ENCODE measurements around the gene CASK.
"Not testable (repeated sequence)": the region's sequence is repeated elsewhere in the genome, so short reads cannot be mapped to it uniquely, and the experiment has no call there.

The CASK gene

DNA sequence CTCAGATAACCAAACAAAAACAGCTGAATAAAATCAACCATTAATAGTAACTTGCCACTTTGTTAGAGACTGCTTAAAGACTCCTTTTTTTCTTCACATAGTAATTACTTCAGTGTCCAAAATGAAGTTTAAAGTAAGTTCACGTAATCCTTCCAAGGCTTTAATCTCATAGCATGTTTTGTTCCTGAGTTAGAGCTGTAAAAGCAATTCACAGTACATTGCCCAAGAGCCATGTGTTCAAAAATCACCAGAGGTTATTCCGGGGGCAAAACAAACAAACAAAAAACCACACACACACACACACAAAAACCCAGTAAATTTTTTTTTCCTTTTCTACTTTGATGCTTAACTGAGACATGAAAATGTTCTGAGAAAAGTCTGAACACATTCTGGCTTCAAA, 193.3 kb downstream of the CASK start:
- DNase-seq (ENCODE audit: low spot score) = no peak

DNA sequence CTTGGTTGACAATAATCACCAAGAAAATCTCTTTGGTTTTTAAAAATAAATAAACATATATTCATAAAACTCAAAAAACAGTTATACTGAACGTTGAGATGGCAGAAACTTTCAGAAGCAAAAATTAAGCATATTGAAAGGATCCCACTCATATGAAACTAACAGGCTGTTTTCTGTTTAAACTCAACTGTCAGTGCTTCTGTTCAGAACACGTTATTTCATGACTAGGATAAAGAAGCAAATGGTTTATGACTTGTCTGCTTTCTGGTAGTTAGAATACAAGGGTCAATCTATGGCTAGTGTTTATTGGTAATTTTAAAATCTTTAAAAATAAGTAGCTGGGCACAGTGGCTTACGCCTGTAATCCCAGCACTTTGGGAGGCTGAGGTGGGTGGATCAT, 195.2 kb downstream of the CASK start:
- no peak for DNase-seq (ENCODE audit: low spot score)

DNA sequence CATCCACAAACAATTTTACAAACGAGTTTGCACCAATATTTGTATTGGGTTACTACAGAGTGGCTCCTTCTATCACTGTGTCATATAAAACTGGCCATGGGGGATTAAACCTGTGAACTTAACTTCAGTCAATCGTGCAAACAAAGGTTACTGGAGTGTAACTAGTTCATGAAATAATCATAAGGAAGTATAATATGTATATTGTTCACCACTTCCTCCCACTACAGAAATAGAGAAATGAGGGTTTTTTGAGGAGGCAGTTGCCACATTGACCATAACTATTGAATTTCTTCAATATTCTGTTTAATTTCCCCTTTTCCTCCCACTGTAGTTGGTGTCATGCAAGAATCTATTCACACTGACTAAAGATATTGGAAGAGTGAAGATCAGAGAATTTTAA, 199.5 kb downstream of the CASK start, which contains the start of gene GPR82:
GPR82 (plus strand) TSS at position 356 of the 400 bp plus-strand sequence. CDS start 2,846 bp downstream, outside the sequence.
- DNase-seq (ENCODE audit: low spot score) = no peak

DNA sequence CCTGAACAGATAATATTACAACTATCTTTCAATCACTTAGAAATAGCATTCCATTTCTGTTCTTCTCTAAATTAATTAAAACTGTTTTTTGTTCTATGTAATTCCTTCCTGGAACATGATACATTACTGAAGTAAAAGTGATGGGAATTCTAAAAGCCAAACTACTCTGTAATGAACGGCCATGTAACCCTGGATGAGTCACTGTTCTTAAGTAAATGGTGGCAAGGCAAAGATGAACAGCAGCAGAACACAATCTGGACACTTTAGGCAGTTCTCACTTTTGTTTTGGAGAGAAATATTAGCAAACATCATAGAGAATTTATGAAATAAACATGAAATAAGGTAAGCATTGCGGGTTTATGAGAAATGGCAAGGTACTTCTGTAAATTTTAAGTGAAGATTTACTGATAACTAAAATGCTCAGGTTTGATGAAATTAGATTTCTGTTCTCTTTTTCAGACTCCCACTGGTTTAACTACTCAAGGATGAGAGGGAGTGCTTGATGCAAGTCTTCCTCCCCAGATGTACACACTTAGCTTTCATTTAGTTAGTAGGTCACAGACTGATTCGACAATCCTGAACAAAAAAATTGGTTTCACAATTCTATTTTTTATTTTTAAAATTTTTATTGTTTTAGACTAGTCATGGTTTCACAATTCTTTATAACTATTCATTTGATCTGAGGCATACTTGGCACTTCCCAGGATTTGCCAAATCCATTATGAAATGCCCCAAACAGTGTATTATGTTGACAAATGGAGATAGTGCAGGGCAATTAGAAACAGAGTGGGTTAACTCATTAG, 200.3 kb downstream of the CASK start:
- DNase-seq (ENCODE audit: low spot score) = no peak

DNA sequence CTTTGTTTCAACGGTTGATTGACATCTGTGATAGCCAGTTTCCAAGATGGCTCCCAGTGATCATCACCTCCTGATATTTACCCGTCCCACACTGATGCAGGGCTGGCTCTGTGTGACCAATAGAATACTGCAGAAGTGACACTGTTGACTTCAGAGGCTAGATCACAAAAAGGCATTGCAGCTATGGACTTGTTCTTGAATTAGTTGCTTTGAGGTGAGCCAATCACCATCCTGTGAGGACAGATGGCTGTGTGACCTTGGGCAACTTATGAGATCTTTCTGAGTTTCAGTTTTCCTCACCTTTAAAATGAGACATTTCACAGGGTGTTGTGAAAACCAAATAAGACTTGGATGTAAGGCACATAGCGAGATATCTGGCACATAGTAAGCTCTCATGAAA, 201.1 kb downstream of the CASK start:
- peak; percentile 36 for DNase-seq (ENCODE audit: low spot score)

DNA sequence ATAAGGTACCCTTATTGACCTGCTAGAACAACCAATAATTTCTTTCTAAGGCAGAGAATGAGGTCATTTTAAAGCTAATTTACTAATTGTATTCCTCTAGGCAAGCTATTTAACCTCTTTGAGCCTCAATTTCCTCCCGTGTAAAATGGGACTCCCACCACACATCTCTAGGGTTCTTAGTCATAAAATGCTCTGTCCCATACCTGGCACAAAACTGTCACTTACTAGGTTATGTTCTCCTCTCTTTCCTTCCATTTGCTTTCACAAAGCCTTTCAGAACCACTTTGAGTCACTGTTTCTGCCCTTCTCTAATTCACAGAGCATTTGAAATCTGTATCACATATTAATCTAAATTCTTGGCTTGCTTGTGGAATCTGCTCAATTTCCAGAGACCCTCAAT, 201.8 kb downstream of the CASK start:
- DNase-seq (ENCODE audit: low spot score) = peak; percentile 42

DNA sequence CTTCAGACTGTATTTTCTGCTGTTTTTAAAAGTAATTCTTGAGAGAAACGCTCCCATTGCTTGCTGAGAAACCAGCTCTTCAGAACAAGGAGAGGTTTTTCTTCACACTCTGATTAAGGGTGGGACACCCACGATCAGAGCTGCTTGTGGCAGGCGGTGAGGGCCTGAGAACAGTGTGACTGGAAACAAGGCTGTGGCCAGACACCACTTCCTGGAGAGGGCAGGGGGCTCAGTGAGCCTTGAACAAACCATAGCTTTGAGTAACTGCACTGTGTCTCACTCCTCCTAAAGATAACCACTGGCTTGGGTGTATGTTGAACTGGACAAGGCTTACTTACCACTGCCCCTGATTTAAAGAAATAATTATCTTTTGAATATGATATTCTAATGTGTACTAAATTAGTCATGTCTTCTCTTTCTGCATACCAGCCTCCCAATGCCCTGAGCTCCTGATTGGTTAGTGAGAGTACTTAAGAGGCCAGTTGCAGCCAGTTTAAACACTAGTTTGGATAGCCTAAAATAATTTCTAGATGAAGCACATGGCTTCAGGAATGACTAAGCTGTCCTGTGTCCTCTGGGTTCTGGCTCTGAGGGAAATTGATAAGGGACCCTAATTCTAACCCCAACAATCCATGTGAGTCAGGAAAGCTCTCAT, 203.1 kb downstream of the CASK start:
- peak; percentile 58 for DNase-seq (ENCODE audit: low spot score)

DNA sequence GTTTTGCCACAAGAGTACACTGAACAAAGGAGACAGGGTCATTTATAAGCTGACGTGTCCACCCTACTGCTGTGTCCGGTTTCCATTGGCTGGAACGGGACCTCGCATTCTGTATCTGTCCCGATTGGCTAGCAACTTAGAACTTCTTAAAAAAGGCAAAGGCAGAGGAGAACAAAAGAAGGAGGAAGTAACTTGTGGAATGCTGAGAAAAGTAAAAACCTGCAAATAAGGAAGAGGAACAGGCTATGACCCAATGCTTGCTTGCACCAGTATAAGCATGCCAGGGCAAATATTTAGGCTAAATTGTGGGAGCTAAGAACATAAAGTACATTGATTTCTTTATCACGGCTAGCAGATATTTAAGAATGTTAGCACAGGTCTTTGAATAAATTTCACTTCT, 203.7 kb downstream of the CASK start:
- DNase-seq (ENCODE audit: low spot score) = not testable (repeated sequence)

DNA sequence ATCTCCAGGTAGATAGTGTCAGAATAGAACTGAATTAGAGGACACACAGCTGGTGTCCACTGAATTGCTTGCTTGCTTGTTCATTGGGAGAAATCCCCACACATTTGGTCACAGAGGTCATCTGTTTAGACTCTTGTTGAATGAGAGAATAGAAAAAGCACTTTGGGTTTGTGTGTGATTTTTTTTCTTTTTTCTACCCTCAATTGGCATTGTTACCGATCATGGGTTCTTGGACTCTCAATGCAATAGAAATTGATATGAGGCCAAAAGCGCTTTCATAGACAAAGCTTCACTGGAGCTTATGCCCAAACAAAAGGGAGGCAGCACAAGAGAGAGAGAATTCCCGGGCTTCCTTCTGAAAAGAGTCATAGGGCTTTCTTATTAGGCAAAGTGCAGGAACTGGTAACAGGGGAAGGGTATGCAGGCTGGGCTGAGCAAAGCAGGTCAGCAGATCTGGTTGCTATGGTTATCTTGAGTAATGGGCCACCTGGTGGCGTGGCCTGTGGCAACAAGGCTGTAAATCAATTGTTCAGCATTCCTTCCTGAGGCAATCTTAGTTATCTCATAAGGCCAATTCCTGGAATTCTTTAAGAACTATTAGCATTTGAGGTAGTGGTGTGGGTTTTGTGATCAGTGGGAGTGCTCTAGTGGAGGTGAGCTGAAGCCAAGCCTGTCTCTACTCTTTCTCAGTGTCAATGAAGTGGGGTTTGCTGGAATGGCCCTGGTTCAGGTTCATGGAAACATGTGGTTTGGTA, 204.7 kb downstream of the CASK start:
- DNase-seq (ENCODE audit: low spot score) = no peak

DNA sequence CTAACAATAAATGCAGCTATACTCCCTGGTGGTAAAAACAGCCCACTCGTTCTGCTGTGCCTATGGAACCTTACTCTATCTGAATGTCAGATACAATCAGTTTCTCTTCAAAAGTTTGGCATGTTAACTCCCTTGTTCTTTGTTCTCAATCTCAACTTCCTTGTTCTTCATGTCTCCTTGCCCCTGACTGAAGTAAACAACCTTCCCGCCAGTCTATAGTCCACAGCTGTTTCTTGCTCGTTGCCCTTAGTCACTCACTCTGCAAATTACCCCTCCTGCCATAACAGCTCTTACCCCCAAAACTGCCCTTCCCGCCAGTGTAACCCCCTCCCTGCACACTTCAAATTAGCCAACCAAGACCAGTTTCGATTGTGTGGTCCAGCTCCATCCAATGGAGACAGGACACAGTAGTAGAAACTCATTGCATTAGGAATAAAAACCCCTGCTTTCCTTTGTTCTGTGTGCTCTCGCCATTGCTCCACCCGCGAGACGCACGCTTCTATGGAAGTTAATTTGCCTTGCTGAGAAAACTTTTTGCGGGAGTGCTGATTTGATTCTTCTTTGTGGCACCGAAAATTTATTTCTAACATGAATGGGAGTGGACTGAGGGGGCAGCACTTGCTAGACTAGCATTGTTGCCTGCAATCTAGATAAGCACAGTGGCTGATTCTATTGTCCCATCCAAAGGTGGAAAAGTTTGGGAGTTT, 206.4 kb downstream of the CASK start:
- DNase-seq (ENCODE audit: low spot score) = no peak

DNA sequence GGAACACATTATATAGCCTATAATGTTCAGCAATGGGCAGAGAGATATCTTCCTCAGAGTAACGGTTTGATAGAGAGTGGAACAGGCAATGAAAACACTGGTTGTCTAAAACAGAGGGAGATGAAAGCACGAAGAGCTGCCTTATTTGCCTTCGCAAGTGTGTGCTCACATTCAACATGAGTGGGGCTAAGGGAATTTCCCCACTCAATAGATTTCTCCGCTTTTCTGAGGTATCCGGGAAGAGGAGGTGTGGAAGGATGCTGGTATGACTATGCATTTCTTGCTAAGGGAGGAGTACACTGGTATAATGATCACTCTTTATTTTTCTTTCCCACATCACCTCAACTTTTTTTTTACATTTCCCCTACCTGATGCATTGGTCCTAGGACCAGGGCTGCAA, 207.1 kb downstream of the CASK start:
- peak; percentile 45 for DNase-seq (ENCODE audit: low spot score)

DNA sequence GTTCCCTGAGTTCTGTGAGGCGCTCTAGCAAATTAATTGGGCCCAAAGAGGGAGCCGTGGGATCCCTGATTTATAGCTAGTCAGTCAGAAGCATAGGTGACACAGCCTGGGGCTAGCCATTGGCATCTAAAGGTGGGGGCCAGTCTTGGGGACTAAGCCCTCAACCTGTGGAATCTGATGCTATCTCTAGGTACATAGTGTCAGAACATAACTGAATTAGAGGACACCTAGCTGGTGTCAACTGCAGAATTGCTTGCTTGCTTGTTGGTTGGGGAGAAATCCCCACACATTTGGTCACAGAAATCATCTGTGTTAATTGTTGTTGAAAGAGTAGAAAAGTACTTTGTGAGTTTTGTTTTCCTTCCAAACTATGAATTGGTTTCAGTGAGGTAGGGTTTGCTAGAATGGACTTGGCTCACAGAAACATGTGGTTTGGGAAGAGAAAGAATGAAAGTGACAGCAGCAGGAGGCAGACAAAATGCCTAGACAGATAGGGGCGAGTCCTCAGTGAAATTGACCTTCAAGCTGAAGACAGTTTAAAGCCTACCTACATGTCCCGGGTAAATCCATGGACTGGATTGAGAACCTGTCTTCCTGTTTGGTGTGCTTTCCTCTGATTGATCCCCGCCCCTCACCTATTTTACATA, 212.2 kb downstream of the CASK start:
- DNase-seq (ENCODE audit: low spot score) = no peak

DNA sequence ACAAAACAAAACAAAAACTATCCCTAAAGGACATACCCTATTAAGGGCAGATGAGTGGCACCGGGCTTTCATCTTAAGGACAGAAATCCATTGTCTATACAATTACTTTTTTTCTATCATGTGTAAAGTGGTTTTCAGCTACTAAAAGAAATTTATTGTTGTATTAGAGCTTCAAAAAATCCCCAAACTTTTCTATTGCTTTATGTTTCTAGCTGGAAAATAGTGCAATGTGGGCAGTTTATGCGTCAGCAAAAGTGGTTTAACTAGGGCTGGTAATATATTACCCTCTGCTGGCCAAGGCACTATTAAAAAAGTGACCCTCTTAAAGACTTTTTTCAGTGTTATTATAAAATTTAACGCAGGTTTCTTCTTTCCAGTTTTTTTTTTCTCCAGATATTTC, 214.9 kb downstream of the CASK start:
- DNase-seq (ENCODE audit: low spot score) = no peak

DNA sequence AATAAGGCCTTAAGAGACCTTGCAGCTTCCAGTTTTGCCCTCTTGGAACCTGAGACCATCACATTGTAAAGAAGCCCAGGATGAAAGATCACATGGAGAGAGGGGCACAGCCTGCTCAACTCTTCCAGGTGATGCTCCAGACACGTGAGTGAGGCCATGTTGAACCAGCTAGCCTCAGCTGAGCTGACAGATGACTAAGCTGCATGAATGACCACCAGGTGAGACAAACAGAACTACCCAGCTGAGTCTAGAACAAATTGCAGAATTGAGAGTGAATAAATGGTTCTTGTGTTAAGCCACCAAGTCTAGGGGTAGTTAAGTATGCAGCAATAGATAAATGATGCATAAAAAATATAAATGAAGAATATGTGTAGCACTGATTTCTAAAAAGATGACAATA, 216.1 kb downstream of the CASK start:
- no peak for DNase-seq (ENCODE audit: low spot score)

DNA sequence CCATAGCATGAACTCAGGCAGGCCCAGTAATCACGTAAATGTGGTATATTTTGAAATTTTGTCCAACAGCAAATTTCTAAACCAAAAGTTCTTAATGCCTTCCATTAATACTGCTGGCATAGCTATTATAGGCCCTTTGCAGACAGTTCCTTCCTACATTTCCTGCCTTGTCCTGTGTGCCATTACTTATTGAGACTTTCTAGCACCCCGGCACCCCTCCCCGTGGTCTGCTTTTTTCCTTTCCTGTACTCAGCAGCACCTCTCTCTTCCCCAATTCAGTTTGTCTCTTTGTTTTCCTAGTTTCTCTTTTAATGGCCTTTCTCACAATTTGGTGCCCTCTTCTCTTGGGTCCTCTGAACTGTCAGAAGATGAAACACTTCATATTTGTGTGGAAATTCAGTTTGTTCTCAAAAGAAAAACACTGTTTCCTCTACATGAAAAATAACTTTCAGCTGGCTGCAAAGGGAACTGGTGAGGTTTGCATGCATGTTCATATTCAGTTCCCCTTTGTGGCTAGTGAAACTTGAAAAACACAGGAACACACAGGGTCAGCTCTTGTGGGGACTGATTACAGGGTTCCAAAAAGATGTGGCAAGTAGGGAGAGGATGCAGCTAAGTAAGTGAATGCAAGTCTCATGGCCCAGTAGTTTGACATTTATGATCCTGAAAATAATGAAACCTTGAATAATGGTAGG, 217.5 kb downstream of the CASK start:
- DNase-seq (ENCODE audit: low spot score) = no peak

DNA sequence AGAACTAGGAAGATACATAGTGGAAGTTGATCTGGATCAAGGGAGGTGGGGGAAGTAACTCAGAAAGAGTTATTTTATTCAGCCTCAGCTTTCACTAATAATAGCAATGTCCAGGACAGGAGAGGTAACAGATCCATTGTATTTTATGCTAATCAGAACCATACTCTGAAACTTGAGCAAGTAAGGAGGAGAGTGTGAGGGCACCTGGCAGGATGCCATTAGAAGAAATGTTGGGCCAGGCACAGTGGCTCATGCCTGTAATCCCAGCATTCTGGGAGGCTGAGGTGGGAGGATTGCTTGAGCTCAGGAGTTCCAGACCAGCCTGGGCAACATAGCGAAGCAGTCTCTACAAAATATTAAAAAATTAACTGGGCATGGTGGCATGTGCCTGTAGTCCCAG, 218.3 kb downstream of the CASK start:
- DNase-seq (ENCODE audit: low spot score) = no peak

DNA sequence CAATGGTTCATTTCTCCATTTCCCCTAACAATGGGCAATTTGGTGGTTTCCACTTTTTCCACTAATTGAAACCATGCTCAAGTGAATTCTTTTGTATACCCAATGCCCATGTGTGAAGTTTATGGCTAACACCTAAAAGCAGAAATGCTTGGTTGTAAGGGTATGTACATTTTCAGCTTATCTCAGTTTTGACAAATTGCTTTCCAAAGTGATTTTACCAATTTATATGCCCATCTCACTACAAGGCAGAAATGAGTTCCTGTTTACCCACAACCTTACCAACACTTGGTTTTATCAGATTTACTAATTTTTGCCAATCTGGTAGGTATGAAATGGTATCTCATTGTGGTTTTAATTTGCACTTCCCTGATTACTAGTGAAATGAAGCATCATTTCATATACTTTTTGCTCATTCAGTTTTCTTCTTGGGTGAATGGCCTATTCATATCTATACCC, 219.8 kb downstream of the CASK start:
- DNase-seq (ENCODE audit: low spot score) = peak; percentile 59

DNA sequence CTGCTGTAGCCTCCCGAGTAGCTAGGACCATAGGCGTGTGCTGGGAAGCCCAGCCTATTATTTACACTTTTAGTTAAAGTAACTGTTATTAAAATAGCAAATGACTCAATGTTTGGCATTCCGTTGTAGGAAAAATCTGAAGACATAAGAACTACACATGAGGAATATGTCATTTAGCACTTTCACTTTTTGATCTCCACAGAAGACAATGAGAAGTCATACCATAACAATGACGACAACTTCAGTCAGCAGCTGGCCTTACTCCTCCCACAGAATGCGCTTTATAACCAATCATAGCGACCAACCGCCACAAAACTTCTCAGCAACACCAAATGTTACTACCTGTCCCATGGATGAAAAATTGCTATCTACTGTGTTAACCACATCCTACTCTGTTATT, 227.9 kb downstream of the CASK start:
- peak; percentile 40 for DNase-seq (ENCODE audit: low spot score)

DNA sequence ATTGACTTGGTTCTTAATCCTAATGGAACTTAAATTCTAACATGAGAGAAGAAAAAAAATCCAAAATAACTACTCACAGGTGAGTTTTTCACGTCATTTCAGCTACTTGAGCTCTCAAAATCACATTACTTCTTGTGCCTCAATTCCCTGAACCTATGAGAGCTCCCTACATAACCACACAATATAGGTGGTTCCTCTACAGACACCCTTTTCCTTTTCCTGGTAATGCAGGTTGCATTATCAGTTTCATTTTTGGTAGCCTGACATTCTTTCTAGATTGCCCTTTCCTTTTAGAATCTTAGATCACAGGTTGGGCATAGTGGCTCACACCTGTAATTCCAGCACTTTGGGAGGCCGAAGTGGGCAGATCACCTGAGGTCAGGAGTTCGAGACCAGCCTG, 230.3 kb downstream of the CASK start:
- peak; percentile 25 for DNase-seq (ENCODE audit: low spot score)

DNA sequence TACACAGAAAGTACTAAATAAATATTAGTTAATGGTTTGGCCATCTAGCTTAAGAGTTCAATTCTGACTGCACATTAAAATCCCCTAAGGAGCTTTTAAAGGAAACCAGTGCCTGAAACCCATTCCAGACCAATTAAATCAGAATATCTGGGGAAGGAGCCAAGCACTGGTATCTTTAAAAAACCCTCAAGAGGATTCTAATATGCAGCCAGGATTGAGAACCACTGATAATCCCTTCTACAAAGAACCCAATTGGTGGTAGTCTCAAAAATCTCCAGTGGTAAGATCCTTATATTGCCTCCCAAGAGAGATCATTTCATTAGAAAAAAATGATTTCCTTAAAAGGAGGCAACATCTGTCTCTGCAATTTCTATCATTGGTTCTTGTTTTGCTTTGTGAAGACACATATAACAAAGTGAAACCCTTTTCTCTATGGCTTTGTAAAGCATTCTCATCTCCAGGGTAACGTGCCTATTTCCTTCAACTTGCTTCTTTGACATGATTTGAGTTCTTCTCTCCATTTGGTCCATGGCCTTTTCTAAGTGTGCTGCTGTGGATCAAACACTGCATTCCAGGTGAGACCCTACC, 231.1 kb downstream of the CASK start:
- DNase-seq (ENCODE audit: low spot score) = no peak

DNA sequence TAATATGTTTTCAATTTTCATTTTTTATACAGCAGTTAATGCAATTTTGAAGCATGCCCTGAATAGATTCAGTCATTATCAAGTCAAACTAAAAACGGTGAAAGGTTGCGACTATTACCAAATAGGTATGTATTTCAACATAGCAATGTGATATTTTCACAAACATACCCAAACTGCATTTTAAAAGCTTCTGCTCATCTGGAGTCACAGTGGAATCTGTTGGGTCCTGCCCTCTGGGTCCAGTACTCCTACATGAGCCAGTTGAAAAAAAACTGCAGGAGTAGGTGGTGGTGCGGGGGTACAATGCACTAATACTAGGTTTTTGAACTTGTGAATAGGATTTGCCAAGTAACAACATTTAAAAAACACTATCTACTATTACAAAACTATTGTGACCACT, 233.6 kb downstream of the CASK start:
- DNase-seq (ENCODE audit: low spot score) = no peak
